Rectal smooth muscle tissue (tissue), 1 donor: ENCODE results near the gene PNPLA7.

Experiments used
- H3K27ac ChIP-seq: one replicate; pipeline ENCODE4 v1.7.0; 2013; ENCODE audit warnings: low read depth, low read length, inconsistent platforms
- H3K27me3 ChIP-seq: one replicate; pipeline ENCODE4 v1.7.0; 2013; ENCODE audit warnings: low read length; ENCODE audit not compliant: control insufficient read depth, insufficient read depth
- H3K36me3 ChIP-seq: one replicate; pipeline ENCODE4 v1.7.0; 2013; ENCODE audit warnings: low read length; ENCODE audit not compliant: control insufficient read depth, insufficient read depth
- H3K4me1 ChIP-seq: one replicate; pipeline ENCODE4 v1.7.0; 2013; ENCODE audit warnings: low read length; ENCODE audit not compliant: control insufficient read depth, insufficient read depth
- H3K4me3 ChIP-seq: one replicate; pipeline ENCODE4 v1.7.0; 2013; ENCODE audit warnings: low read length
- H3K9ac ChIP-seq: one replicate; pipeline ENCODE4 v1.7.0; 2013; ENCODE audit warnings: low read length

Gene PNPLA7

GRCh38 chr9:137446851-137447471 is 103.2 kb downstream of the PNPLA7 start:
- Histone ChIP-seq H3K27me3 (no peaks in the 10 kb centered on the region), H3K27ac (no peak overlapping the region), H3K4me1 (no peaks in the 10 kb centered on the region), H3K36me3 (no peaks in the 10 kb centered on the region), H3K4me3 (no peak overlapping the region), H3K9ac (no peak overlapping the region)

- no peak overlapping the region for H3K4me3 ChIP-seq
- no peak overlapping the region for H3K27ac ChIP-seq
Measured at GRCh38 chr9:137445930-137446431, 104.2 kb downstream of the PNPLA7 start.

GRCh38 chr9:137445275-137445807 is 104.9 kb downstream of the PNPLA7 start:
- Histone ChIP-seq H3K9ac (no peak overlapping the region), H3K27me3 (no peaks in the 10 kb centered on the region), H3K4me3 (no peak overlapping the region), H3K27ac (no peak overlapping the region), H3K36me3 (no peaks in the 10 kb centered on the region), H3K4me1 (no peaks in the 10 kb centered on the region)

More at GRCh38 chr9:137445930-137446431, 104.2 kb downstream of the PNPLA7 start:
- no peaks in the 10 kb centered on the region for H3K36me3 ChIP-seq
- no peak overlapping the region for H3K9ac ChIP-seq
- no peaks in the 10 kb centered on the region for H3K27me3 ChIP-seq
- H3K4me1 ChIP-seq = no peaks in the 10 kb centered on the region

GRCh38 chr9:137444106-137444790 is 106.0 kb downstream of the PNPLA7 start:
- no peaks in the 10 kb centered on the region for H3K4me1 ChIP-seq
- H3K27me3 ChIP-seq = no peaks in the 10 kb centered on the region
- no peak overlapping the region for H3K4me3 ChIP-seq
- H3K9ac ChIP-seq = no peak overlapping the region
- no peaks in the 10 kb centered on the region for H3K36me3 ChIP-seq
- H3K27ac ChIP-seq = no peak overlapping the region

- Histone ChIP-seq H3K9ac (no peak overlapping the region), H3K4me3 (no peak overlapping the region), H3K4me1 (no peaks in the 10 kb centered on the region), H3K27me3 (no peaks in the 10 kb centered on the region), H3K36me3 (no peaks in the 10 kb centered on the region), H3K27ac (no peak overlapping the region)
Measured at GRCh38 chr9:137441935-137442321, 108.3 kb downstream of the PNPLA7 start.

- no peak within 1 kb of the TSS for H3K4me3 ChIP-seq
- H3K27me3 ChIP-seq = no peaks in the 10 kb centered on the region
- no peaks in the 10 kb centered on the region for H3K4me1 ChIP-seq
- H3K27ac ChIP-seq = no peak within 1 kb of the TSS
- no peaks in the 10 kb centered on the region for H3K36me3 ChIP-seq
- H3K9ac ChIP-seq = no peak within 1 kb of the TSS
Measured at GRCh38 chr9:137441289-137441934, 108.8 kb downstream of the PNPLA7 start, which contains the start of gene ENTPD8. TSS of gene ENTPD8 (minus strand) at chr9:137441357. CDS start at chr9:137438285, 3,072 bp downstream.

- Histone ChIP-seq H3K27ac (no peak overlapping the region), H3K27me3 (no peaks in the 10 kb centered on the region), H3K36me3 (no peaks in the 10 kb centered on the region), H3K4me1 (peaks cover 3% of the 10 kb centered on the region), H3K9ac (no peak overlapping the region), H3K4me3 (no peak overlapping the region)
Measured at GRCh38 chr9:137439158-137439714, 111.0 kb downstream of the PNPLA7 start.

- Histone ChIP-seq H3K4me3 (no peak overlapping the region), H3K27ac (no peak overlapping the region), H3K4me1 (peaks cover 3% of the 10 kb centered on the region), H3K9ac (no peak overlapping the region), H3K36me3 (no peaks in the 10 kb centered on the region), H3K27me3 (no peaks in the 10 kb centered on the region)
Measured at GRCh38 chr9:137438591-137439157, 111.5 kb downstream of the PNPLA7 start.

GRCh38 chr9:137437691-137438590 is 112.3 kb downstream of the PNPLA7 start:
- no peak overlapping the region for H3K9ac ChIP-seq
- peaks cover 3% of the 10 kb centered on the region for H3K4me1 ChIP-seq
- H3K36me3 ChIP-seq = no peaks in the 10 kb centered on the region
- no peaks in the 10 kb centered on the region for H3K27me3 ChIP-seq
- no peak overlapping the region for H3K27ac ChIP-seq
- H3K4me3 ChIP-seq = no peak overlapping the region

- Histone ChIP-seq H3K9ac (no peak overlapping the region), H3K27me3 (no peaks in the 10 kb centered on the region), H3K36me3 (no peaks in the 10 kb centered on the region), H3K4me1 (peaks cover 3% of the 10 kb centered on the region), H3K27ac (no peak overlapping the region), H3K4me3 (no peak overlapping the region)
Measured at GRCh38 chr9:137436761-137437600, 113.2 kb downstream of the PNPLA7 start.
